GM18867 (cell line): Measurements from ENCODE around the gene HHIP.

ENCODE experiments used
- ATAC-seq: cut with Tn5 transposase; IDR thresholded peaks from one replicate; pipeline ENCODE4 v1.9.1; 2021; ENCODE audit warnings: mild to moderate bottlenecking, moderate library complexity; ENCODE audit not compliant: unreplicated experiment

Gene HHIP

DNA sequence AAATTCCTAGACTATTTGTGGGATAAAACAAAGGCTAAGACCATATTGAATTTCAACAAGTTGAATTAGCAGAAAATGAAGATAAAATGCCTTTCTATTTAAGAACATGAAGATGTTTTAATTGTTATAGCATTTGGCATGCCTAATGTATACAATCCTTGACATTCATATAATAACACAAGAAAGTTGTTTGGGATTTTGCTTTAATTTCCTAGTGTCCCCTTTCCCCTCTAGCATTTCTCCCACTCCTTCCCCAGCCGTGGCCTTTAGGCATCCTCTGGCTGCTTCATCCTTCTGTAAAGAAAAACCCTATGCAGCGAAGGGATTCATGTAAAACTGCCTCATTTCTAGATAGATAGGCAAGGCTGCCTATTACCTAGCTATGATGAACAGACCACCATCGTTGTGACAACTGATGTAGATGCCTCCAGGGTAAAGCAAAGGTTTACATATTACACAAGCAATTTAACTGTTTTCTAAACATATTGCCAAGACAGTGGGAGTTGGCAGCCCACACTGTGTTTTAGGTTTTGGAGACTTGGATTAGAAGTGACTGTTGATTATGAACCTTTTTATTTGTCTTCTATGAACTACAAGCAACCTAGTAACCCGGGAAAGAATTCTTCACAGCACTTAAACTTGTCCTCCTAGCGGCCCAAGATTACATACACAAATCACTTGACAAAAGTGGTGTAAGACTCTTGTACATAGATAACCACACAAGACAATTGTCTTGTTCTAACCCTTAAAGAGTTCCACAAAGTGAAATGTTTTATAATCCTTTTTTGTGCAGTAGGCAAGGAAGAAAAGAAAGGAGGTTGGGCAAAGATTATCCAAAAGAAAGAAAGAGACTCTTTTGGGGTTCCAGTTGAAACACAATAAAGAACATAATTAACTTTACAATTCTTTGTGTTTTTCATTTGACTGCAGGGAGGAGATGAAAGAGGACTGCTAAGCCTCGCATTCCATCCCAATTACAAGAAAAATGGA is 59.9 kb downstream of the HHIP start:
- no peak for ATAC-seq

DNA sequence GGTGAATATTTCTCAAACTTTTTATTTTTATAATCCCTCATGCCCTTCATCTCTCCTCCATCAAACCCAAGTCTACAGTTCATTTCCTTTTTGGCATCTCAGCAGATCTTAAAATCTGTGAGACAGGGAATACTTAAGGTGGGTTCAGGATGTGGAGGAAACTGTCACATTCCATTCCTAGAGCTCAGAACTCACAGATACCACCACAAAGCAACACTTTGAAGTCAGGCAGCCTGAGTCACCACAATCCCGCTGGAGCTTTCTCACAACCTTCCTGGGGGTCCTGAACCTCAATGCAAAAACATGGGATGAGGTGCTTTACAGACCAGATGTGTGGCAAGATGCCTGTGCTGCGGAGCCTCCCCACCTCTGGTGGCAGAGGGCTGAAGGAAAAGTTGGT is 63.2 kb downstream of the HHIP start:
- no peak for ATAC-seq

DNA sequence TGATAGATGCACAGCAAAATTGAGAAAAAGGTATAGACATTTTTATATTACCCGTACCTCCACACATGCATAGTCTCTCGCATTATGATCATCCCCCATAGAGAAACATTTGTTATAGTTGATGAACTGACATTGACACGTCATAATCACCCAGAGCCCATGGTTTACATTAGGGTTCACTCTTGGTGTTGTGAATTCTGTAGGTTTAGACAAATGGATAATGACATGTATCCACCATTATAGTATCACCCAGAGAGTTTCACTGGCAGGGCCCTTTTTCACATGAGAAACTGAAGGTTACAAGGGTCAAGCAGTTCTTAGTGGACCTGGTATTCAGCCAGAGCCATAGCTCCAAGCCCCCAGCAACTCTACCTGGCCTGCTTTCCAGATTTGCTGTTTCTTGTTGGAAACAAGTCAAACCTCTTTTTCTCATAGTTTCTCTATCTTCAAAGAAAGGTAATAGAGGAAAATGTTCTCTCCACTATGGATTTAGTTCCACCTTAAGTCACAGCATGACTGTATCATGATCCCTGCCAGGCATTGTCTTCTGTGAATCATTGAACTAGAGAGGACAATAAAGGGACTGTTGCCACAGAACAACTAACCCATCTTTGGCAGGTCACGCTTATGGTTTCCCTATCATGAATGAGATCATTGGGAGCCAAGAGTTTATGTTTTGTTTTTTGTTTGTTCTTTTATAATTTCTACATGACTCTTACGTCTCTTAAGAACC is 64.0 kb downstream of the HHIP start:
- no peak for ATAC-seq

DNA sequence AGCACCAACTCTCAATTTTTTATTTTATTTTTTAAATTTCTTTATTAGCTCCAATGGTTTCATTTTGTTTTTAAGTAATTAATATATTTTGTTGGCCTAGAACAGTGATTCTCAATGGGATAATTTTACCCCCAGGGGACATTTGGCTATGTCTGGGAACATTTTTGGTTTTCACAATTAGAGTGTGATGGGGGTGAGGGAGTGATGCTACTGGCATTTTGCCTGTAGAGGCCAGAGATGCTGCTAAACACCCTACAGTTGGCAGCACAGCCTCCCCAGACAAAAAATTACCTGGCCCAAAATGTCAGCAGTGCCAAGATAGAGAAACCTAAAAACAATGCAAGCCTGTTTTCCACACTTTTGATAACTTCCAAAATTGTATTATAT is 64.6 kb downstream of the HHIP start:
- no peak for ATAC-seq

DNA sequence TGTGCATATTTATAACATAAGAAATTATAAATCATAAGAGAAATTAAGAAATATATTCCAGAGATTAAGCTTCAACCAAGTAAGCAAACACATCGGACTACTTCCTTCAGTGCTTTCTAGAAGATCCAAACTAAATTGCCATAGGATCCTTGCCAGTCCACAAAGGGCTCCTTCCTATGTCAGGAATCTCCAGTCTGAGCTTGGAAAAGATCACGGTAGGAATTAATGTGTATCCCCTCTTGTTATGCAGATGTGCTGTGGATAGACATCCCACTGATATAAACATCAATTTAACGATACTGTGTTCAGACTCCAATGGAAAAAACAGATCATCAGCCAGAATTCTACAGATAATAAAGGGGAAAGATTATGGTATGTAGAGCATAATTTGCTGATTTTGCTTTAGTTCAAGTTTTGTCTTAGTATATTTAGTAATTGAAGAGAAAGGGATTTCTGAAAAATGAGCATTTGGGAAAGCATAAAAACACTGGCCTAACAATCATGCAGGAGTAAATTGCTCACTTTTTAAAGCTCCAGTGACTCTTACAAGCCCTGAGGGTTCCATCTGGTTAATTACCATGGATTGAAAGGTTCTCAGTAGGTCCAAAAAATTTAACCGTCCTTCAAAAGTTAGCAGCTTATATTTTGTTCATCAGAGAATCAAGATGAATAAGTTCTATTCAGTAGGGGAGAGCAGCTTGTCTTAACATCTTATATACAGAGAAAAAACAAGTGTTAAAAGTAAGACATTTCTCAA is 65.9 kb downstream of the HHIP start:
- no peak for ATAC-seq

DNA sequence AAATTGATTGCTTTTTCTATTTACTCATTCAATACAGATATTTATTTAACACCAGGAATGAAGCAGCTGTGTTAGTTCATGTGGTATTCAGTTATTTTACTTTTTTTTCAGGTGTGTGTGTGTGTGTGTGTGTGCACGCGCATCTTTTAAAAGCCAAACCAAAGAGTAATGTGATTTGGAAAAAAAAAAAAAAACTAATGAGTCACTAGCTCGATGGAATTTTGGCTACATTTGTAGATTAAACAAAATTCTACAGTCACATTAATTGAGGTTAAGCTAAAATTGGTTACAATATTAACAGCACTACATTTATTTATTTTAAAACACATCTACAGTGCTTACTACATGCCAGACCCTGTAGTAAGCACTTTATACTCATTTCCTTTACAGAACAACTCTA is 66.8 kb downstream of the HHIP start:
- ATAC-seq = no peak

DNA sequence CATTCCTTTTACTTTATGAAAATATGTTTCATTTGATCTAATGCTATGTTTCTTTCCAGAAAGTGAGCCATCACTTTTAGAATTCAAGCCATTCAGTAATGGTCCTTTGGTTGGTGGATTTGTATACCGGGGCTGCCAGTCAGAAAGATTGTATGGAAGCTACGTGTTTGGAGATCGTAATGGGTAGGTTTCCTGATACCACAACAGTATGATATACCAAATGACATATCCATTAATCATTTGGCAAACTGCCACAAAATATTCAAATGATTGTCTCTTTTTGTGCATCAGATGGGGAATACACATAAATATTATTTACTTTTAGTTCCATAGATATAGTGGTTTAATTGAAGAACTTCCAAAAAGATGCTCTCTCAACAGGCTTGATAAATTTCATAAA is 68.2 kb downstream of the HHIP start:
- ATAC-seq = no peak

DNA sequence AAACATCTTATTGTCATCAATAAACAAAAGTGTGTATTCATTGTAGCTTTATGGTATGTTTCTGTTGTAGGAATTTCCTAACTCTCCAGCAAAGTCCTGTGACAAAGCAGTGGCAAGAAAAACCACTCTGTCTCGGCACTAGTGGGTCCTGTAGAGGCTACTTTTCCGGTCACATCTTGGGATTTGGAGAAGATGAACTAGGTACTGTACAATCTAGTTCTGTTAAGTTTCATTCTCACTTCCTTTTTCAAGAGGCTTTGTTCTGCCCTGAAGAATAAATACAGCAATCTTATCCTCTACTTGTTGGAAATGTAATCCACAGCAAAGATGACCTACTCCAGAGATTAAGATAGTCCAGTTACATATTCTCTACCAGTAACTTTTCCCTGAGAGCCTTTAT is 69.3 kb downstream of the HHIP start:
- peak; percentile 85 for ATAC-seq

DNA sequence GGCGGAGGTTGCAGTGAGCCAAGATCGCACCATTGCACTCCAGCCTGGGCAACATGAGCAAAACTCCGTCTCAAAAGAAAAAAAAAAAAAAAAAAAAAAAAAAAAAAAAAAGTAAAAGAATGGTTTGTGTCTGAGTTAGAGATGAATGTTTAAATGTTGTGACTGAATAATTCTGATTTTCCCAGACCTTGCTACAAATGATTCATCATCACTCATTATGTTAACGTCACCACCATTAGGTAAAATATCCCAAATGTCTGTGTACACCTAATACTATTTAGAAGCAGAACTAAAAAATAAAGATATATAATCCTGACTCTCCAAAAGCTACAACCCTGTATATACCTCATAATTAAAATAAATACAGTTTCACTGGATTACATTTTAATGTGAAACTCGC is 70.8 kb downstream of the HHIP start:
- ATAC-seq = no peak

DNA sequence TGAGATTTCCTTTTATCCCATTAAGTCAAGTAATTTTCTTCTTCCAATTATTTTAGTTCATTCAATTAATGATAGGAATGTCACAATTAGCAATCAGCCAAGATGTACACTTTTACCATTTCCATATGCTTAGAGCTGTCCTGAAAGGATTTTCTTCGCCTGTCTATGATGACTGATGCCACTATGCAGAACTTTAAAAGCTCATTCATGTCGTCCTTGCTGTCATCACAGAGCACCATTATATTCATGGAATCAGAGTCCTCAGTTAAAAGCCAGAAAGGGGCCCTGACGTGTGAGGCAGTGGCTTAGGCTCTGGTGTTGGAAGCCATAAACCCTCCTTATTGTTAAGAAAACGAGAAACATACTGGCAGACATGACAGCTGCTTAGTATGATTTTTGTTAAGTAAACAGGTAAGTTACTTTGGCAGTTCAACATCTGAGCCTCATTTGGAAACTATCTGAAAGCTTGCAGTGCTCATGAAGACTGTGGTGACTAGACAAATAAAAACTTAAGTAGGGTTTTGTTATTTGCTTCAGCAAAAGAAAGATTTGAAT is 73.1 kb downstream of the HHIP start:
- ATAC-seq = no peak

DNA sequence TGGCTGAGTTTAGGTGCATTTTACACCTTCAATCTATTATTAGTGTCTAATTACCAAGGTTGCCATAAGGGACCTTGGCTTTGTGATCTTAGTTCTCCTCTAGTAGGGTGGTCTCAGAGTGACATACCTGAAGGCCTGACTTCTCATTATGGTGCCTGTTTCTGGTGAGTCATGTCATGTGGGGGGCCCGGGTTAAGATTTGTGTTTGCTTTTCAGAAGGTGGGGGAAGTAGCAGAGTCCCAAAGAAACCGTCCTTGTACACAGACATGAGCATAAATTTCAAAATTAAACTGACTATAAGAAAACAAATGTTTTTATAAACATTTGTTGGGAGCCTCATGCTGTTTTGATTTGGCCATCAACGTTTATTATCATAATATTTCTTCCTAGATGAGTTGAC is 74.5 kb downstream of the HHIP start:
- no peak for ATAC-seq

DNA sequence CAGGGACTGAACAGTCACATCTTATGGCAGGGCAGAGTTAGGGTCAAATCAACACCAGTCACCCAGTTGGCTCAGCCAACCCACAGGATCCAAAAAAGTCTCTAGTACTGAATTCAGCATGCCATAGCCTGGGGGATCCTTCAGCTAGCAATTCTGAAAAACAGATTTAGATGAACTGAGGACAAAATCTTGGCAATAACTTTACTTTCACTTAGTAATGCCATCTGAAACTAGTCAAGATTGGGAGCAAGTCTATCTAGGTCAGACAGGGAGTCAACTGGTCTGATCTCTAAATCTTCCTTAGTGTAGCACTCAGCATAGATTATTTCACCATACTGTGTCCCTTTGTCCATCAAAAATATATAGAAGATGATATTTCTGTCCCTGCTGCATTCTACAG is 76.0 kb downstream of the HHIP start:
- ATAC-seq = no peak

DNA sequence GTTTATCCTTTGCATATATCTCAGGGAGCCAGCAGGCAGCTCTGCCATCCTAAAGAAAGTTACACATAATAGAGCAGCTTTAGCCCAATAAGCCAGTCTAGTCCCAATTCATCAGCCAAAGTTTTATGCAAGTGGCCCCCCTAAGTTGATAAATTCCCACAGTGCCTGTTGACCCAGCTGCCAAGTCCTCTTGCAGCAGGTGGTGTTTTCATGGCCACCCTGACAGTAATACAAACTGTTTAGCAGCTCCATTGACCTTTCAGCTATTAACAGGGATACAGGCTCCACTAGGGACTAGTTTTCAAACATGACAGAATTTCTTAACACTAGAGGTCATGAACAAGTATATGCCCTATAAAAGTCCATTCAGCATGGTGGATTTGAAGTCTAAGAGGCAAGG is 77.5 kb downstream of the HHIP start:
- ATAC-seq = no peak

DNA sequence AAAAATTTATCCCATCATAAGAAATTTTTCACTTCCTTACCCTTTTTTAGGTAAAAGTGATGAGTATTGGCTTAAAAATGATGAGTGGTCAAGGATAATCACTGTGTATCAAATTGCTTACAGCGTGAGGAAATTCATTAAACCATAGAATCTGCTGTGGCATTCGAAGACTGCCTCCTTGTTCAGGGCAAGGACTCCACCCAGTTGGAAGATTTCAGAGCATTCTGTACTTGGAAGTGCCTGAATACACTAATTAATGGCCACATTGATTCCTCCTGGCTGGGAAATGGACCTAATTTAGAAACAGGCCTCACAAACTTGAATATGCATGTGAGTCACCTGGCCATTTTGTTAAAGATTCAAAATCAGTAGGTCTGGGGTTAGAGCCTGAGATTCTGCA is 83.2 kb downstream of the HHIP start:
- ATAC-seq = no peak

DNA sequence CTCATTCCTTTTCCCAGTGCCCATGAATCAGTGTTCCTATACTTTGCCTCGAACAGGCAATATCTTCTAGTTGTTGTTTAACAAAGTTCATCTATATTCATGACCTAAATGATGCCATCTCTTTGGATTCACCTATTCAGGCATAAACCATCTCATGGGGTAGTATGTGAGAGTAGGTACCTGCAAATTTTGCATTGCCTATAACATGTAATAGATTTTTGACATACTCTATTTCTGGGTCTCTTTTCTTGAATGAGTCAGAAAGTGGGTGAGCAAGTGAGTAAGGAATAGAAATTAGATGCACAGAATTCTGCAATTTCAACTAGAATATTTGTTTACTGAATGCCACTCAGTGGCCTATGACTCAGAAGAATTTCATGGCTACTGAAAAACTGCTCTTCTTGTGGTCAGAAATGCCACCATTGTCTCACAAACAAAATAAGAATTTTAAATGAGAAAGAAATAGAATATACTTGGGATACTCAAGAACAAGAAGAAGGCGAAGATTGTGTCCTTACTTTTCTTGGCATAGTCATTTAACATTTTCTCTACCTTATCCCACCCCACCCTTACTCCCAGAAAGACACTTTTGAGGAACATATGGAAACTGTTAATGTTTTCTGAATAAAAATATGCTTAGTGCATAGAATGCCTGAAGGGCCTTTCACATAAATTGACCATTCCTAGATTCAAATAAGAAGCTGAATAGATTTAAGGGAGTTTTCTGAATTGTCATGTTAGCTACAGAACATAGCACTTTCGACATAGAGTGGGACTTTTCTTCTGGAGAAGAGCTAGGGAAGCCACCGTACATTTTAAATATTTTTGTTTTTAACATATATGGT is 86.8 kb downstream of the HHIP start:
- no peak for ATAC-seq

DNA sequence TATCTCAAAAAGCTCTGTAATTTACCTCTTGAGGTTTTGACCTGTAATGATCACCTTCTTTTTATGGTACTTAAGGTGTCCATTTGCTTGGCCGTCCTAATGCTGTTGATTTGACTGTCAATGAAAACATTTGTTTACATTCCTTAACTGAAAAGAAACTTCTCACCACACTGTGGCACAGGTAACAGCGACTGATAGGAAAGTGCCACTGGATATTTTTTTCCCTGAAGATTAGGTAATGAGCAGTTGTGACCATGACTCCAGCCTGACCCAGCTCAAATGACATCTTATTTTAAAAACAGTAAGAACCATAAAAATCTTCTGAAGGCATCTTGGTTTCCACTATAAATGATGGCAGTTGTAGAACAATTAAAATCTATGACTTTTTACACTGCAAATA is 87.6 kb downstream of the HHIP start:
- ATAC-seq = no peak

DNA sequence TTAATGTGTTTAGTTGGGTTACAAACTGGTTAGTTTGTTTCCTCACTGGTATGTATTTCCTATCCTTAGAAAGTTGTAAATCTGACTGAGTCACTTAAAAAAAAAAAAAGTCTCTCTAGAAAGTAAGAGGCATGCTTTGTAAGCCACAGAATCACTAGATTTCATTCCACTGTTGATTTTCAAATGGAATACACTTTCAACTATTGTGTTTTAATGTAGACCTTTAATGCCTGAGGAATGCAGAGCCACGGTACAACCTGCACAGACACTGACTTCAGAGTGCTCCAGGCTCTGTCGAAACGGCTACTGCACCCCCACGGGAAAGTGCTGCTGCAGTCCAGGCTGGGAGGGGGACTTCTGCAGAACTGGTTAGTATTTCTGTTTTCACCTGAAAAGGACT is 88.6 kb downstream of the HHIP start:
- ATAC-seq = no peak

DNA sequence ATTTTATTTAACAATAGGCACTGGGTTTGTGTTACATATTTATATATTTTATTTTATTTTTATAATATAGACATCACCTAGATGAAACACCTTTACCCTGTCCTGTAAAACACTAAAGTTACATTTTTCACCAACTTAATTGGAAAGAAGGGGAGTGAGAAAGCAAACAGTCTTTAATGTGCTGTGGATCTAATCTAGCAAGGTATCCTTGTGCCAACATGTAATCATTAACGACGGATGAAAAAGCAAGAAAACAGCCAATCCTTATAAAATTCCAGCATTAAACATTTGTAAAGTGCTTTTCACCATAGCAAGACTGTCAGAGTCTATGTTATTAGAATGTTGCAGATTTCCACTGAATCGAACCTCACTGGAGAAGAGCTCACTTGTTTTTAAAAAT is 92.7 kb downstream of the HHIP start:
- no peak for ATAC-seq

DNA sequence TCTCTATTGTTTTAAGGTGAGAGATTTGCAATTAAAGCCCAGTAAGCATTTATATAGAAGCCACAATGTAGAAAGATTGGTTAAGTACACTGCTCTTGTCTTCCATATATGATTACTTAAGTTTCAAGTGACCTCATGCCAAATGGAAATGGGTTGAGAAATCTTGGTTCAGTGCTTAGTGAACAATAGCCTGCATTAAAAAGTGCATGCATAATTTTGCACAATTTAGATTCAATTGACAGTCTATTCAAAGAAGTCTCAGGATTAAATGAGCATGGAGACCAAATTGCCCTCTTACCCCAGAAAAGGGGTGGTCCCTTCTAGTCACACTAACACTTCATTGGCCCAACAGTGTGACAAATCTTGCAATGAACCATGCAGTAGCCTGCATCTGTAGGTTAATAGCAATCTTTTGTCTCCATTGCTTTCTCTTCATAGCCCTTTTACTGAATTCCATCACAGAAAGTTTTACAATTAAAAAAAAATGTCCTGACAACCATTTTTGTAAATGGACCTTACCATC is 93.6 kb downstream of the HHIP start:
- ATAC-seq = no peak

DNA sequence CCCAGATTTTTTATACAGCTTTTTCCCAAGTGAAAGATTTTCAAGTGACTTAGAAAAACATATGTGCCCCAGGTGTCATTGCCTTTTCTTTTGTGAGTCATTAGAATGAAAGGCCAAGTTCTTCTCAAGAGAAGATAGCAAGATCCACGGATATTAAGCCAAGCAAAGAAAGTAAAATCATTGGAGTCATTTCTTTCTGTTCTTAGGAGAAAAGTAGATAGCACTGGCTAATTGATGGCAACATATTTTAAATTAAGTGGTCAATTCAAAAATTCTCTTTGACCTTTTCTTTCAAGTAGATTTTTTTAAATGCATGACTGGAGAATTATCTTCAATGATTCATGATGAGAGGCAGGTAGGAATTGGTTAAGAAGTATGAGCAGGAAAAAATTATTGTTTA is 94.4 kb downstream of the HHIP start:
- no peak for ATAC-seq
